GM12801 (cell line): Measurements from ENCODE around the gene ENO4.

Source experiments
- TF ChIP-seq, protein P1 (sequence below): IDR thresholded peaks from one replicate; pipeline ENCODE4 v1.5.1; 2011; ENCODE audit warnings: control low read depth; ENCODE audit not compliant: insufficient read length; ENCODE audit errors: extremely low read depth

Gene ENO4

DNA sequence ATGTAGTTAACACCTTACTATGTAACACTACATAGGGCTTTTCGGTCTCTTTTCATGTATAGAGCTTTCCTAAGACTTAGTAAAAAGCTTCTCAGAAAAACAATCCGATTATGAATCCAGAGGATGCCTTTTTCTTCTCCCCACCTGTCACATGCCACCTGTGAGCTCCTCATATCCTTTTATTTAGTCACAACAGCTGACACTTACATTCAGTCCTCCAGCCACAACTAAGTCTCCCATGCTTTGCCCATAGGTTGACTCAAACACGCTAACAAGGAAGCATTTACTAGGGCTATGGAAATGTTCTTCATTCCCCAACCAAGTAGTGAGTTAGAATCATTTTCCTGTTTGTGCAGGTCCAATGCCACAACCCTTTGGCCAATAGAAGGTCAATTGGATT lies 7.9 kb downstream of the ENO4 start:
- TF ChIP-seq, protein P1, sequence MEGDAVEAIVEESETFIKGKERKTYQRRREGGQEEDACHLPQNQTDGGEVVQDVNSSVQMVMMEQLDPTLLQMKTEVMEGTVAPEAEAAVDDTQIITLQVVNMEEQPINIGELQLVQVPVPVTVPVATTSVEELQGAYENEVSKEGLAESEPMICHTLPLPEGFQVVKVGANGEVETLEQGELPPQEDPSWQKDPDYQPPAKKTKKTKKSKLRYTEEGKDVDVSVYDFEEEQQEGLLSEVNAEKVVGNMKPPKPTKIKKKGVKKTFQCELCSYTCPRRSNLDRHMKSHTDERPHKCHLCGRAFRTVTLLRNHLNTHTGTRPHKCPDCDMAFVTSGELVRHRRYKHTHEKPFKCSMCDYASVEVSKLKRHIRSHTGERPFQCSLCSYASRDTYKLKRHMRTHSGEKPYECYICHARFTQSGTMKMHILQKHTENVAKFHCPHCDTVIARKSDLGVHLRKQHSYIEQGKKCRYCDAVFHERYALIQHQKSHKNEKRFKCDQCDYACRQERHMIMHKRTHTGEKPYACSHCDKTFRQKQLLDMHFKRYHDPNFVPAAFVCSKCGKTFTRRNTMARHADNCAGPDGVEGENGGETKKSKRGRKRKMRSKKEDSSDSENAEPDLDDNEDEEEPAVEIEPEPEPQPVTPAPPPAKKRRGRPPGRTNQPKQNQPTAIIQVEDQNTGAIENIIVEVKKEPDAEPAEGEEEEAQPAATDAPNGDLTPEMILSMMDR: no peak

DNA sequence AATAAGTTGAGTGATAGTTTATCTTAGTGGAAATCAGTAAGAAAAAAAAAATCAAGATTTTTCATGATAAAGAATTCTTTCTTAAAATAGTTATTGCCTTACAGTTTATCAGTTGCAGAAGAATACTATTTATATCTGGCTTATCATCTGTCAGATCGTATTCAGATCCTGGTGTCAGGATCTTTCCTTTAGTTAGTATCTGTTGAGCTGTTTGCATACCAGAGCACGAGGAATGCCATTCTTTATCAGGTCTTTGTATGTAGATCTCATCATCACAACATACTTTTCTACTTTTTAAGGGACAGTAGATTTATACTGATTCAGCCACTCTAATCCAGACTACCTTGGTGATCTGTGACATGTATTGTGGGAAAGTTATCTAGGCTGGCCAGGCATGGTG lies 12.5 kb downstream of the ENO4 start:
- TF ChIP-seq, protein P1: no peak

DNA sequence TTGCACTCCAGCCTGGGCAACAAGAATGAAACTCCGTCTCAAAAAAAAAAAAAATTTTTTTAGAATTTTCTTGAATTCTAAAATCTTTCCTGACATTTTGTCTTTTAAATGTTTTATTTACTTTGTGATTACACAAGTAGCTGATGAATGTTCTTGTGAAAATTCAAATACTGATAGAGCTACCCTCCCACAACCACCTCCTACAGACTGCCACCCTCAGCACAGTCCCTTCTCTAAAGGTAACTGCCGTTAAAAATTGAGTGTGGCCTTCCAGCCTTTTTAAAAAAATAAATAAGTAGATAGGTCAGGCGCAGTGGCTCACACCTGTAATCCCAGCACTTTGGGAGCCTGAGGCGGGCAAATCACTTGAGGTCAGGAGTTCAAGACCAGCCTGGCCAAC lies 15.1 kb downstream of the ENO4 start:
- TF ChIP-seq, protein P1: no peak

DNA sequence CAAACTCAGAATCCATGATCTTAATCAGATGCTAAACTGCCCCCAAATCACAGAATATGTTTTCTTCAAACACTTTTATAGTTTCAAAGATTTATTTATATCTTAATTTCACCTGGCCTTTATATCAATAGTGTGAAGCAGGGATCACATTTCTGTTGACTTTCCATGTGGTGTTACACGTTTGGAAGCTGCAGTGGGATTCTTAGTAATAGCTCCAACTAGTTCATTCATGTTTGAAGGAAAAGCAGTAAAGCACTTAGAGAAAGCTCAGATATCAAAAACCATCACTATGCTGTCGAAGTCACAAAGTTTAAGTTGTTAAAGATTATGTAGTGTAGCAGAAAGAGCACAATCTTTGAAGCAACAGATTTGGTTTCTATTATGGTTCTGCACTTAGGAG lies 16.8 kb downstream of the ENO4 start:
- TF ChIP-seq, protein P1: no peak

DNA sequence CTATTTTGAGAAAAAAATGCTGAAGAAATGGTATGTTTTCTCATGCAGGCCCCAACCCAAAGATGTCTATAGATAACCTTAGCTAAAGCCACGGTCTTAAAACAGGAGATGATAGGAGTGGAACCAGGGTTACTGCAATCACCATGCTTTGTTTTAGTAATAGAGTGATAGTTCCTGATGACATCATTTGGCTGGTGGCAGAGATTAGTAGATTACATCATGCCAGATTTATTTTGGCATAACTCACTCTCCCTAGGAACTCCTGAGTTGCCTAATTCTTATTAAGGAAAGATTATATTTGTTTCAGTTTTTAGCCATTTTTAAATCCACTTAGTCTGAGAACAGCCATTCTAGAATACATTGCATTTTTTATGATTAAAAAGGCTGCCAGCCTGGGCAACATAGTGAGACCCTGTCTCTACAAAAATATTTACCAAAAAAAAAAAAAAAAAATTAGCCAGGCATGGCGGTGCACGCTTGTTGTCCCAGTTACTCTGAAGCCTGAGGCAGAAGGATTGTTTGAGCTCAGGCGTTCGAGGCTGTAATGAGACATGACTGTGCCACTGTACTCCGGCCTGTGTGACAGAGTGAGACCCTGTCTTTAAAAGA lies 17.8 kb downstream of the ENO4 start:
- TF ChIP-seq, protein P1: no peak

DNA sequence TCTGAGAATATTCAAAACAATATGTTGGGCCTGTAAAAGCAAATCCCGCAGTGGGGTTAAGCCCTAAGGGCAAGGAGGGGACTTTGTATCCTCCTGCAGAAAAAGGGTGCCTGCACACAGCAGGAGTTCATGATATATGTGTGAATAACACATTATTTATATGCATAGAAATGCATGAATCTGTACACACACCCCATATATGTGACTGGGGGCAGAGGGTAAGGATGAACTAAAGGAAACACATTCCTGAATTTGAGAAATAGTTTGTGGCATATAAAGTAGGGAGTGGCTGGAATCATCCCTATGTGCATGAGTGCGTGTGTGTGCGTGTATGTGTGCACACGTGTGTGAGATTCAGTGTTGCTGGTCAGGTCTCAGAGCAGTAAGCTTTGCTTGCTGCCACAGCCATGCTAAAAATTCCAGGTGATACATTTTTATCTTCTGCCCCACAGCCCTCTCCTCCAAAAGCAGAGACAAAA lies 18.9 kb downstream of the ENO4 start:
- TF ChIP-seq, protein P1: no peak

DNA sequence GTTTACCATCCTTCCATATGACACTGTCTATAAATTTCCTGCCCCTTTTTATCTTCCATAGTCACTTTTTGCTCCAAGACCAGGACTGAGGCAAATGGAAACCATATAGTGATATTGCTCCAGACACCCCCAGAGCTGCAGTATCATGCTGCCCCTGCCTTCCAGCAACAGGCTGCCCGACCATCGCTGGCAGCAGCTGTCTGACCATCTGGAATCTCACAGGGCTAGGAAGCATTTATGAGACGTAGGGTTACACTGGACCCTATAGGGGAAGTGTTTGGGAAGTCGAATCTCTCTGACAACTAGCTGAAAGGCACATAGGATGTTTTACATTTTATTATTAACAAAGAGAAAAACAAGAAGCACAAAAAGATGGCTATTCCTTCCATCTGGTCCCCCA lies 19.4 kb downstream of the ENO4 start:
- TF ChIP-seq, protein P1: no peak
